Measurements from ENCODE around the gene MVK. TPM values are rescaled to one million over a fixed set of nuclear protein-coding genes. Genes with fewer than 3 reads are reported as not detected.

Gene MVK
- polyA plus RNA-seq, 1 donor (not counting 4 experiments of a cell fraction or from before 2014, with no cell fraction given): 26.7 TPM

GRCh38 chr12:109605599-109606228 is 32.1 kb downstream of the MVK start:
- Histone ChIP-seq H4K20me1 (ENCODE audit: control insufficient read depth, extremely low read depth, insufficient read depth, low read length) (no peaks in the 10 kb centered on the region), H3K4me1 (ENCODE audit: control insufficient read depth, extremely low read depth, insufficient read depth, low read length) (no peaks in the 10 kb centered on the region), H3K4me3 (ENCODE audit: control insufficient read depth in 2 of 3, extremely low read depth in 1 of 3, insufficient read depth in 2 of 3, low read depth in 1 of 3, low read length in 3 of 3) (no peak overlapping the region), H3K9ac (ENCODE audit: control insufficient read depth, extremely low read depth, insufficient read depth, low read length) (no peak overlapping the region), H3K9me3 (ENCODE audit: control insufficient read depth, low read depth, low read length) (no peaks in the 10 kb centered on the region), H2AFZ (ENCODE audit: control insufficient read depth, low read length) (no peak overlapping the region), H3K27me3 (ENCODE audit: control insufficient read depth, extremely low read depth, insufficient read depth, low read length) (peaks cover 8% of the 10 kb centered on the region), H3K79me2 (ENCODE audit: control insufficient read depth, insufficient read depth, low read length) (no peaks in the 10 kb centered on the region), H3K4me2 (ENCODE audit: control insufficient read depth, extremely low read depth, insufficient read depth, low read depth, low read length) (no peak overlapping the region), H3K9me1 (ENCODE audit: control insufficient read depth, extremely low read depth, insufficient read depth, low read length) (no peaks in the 10 kb centered on the region), H3K36me3 (ENCODE audit: control insufficient read depth in 2 of 2, extremely low read depth in 1 of 2, insufficient read depth in 2 of 2, low read length in 2 of 2) (no peaks in the 10 kb centered on the region), H3K27ac (ENCODE audit: control insufficient read depth, insufficient read depth, low read length) (no peak overlapping the region)
- dilution Hi-C loops (cut with MboI; ENCODE audit: extremely low pct_ligation_motif_present, low sequenced_read_pairs): no loop called here
- DNase-seq (ENCODE audit: low read depth, low spot score): no peak
- FAIRE-seq: no peak
- TF ChIP-seq EZH2 (IDR thresholded peaks at IDR 0.05; ENCODE audit: low read length): no peak
- TF ChIP-seq, protein P1, sequence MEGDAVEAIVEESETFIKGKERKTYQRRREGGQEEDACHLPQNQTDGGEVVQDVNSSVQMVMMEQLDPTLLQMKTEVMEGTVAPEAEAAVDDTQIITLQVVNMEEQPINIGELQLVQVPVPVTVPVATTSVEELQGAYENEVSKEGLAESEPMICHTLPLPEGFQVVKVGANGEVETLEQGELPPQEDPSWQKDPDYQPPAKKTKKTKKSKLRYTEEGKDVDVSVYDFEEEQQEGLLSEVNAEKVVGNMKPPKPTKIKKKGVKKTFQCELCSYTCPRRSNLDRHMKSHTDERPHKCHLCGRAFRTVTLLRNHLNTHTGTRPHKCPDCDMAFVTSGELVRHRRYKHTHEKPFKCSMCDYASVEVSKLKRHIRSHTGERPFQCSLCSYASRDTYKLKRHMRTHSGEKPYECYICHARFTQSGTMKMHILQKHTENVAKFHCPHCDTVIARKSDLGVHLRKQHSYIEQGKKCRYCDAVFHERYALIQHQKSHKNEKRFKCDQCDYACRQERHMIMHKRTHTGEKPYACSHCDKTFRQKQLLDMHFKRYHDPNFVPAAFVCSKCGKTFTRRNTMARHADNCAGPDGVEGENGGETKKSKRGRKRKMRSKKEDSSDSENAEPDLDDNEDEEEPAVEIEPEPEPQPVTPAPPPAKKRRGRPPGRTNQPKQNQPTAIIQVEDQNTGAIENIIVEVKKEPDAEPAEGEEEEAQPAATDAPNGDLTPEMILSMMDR (optimal IDR thresholded peaks at IDR 0.05 in 1 of 3, IDR thresholded peaks at IDR 0.05 in 1 of 3, conservative IDR thresholded peaks at IDR 0.05 in 1 of 3; ENCODE audit: extremely low read depth in 1 of 3, insufficient read depth in 2 of 3, low read length in 3 of 3): no peak

- Histone ChIP-seq H3K79me2 (ENCODE audit: control insufficient read depth, insufficient read depth, low read length) (no peaks in the 10 kb centered on the region), H3K9me1 (ENCODE audit: control insufficient read depth, extremely low read depth, insufficient read depth, low read length) (no peaks in the 10 kb centered on the region), H3K36me3 (ENCODE audit: control insufficient read depth in 2 of 2, extremely low read depth in 1 of 2, insufficient read depth in 2 of 2, low read length in 2 of 2) (no peaks in the 10 kb centered on the region), H4K20me1 (ENCODE audit: control insufficient read depth, extremely low read depth, insufficient read depth, low read length) (no peaks in the 10 kb centered on the region), H2AFZ (ENCODE audit: control insufficient read depth, low read length) (no peak overlapping the region), H3K27ac (ENCODE audit: control insufficient read depth, insufficient read depth, low read length) (no peak overlapping the region), H3K4me2 (ENCODE audit: control insufficient read depth, extremely low read depth, insufficient read depth, low read depth, low read length) (no peak overlapping the region), H3K9ac (ENCODE audit: control insufficient read depth, extremely low read depth, insufficient read depth, low read length) (no peak overlapping the region), H3K27me3 (ENCODE audit: control insufficient read depth, extremely low read depth, insufficient read depth, low read length) (peaks cover 11% of the 10 kb centered on the region), H3K4me3 (ENCODE audit: control insufficient read depth in 2 of 3, extremely low read depth in 1 of 3, insufficient read depth in 2 of 3, low read depth in 1 of 3, low read length in 3 of 3) (no peak overlapping the region), H3K9me3 (ENCODE audit: control insufficient read depth, low read depth, low read length) (no peaks in the 10 kb centered on the region), H3K4me1 (ENCODE audit: control insufficient read depth, extremely low read depth, insufficient read depth, low read length) (no peaks in the 10 kb centered on the region)
- no peak for TF ChIP-seq EZH2 (IDR thresholded peaks at IDR 0.05; ENCODE audit: low read length)
- TF ChIP-seq, protein P1 (optimal IDR thresholded peaks at IDR 0.05 in 1 of 3, IDR thresholded peaks at IDR 0.05 in 1 of 3, conservative IDR thresholded peaks at IDR 0.05 in 1 of 3; ENCODE audit: extremely low read depth in 1 of 3, insufficient read depth in 2 of 3, low read length in 3 of 3): no peak
- dilution Hi-C loops (cut with MboI; ENCODE audit: extremely low pct_ligation_motif_present, low sequenced_read_pairs): no loop called here
- FAIRE-seq (no peak), DNase-seq (ENCODE audit: low read depth, low spot score) (no peak)
These were observed 32.9 kb downstream of the MVK start for GRCh38 chr12:109606320-109607028.
